Fibroblast of skin of scalp (primary cell): ENCODE data around the gene TMEM269. TPM values are rescaled to one million over a fixed set of nuclear protein-coding genes. Genes with fewer than 3 reads are reported as not detected.

ENCODE experiments used
- DNase-seq: peaks from one replicate; pipeline ENCODE4 v3.0.0-alpha.2; 2013
- polyA plus RNA-seq, 2 experiments: library from polyadenylated mRNA; unstranded; fragments of 120-200 nt; gene quantifications; one replicate each; pipeline ENCODE4 v1.2.1, GENCODE V29; 2013; ENCODE audit not compliant: insufficient read length in 2 of 2

Gene TMEM269
- polyA plus RNA-seq (2013, experiment 1 of 2; ENCODE audit: insufficient read length): 0.20 TPM
- polyA plus RNA-seq (2013, experiment 2 of 2; ENCODE audit: insufficient read length): 0.33 TPM

DNA sequence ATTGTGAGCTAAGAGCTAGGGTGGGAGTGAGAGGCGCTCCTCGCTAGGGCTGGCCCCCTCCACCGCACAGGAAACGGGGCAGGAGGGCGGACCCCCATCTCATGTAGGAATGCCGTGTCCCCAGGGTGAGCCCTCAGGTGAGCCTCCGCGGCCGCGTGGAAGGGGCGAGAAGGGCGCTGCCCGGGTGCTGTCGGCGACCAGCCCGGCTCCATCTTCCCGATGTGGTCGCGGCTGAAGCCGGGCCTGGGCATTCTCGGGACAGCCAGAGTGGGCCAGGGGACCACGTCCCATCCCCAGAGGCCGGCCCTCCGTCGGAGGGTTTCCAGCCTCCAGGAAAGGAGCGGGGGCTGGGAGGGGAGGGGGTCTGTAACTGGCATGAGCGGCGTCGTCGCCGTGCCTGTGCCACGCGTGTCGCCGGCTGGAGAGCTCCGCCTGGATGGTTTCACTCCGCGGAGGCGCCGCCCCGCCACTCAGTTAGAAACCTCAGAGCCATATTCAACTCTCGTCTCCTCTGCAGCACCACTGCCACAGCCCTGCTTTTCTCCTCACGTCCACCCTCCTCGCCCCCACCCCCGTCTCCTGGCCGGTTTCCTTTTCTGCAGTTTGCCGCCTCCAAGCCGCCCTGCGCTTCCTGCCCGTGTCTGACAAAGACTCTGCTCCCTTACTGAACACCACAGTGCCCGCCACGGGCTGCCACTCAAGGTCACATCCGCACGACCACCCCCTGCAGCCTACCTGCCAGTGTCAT, at the start of gene TMEM269:
Gene TMEM269, plus strand, starts transcription at position 46 of the 748 bp plus-strand sequence. CDS start 4,903 bp downstream, outside the sequence.
- peak; percentile 8 for DNase-seq

- DNase-seq: no peak
Observed at GRCh38 chr1:42735056-42735455, 49.7 kb upstream of the TMEM269 start.

GRCh38 chr1:42735477-42736105, 49.2 kb upstream of the TMEM269 start:
- no peak for DNase-seq

DNA sequence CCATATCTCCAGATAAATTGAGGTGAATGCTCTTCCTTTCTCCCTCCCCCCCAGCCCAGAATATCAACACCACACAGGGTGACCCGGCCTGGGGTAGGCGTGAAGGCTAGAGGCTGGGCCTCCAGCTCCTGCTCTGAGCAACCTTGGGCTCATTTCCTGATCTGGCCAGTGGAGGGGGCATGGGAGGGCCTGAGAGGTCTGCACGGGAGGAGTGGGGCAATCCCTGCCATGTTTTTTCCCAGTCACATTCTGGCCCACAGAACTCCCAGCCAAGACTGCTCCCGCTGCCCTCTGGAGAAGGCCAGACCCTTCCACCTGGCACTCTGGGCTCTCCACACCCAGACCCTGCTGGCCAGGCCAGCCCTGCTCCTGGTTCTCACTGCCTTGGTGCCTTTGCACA, 48.6 kb upstream of the TMEM269 start:
- peak; percentile 17 for DNase-seq

DNA sequence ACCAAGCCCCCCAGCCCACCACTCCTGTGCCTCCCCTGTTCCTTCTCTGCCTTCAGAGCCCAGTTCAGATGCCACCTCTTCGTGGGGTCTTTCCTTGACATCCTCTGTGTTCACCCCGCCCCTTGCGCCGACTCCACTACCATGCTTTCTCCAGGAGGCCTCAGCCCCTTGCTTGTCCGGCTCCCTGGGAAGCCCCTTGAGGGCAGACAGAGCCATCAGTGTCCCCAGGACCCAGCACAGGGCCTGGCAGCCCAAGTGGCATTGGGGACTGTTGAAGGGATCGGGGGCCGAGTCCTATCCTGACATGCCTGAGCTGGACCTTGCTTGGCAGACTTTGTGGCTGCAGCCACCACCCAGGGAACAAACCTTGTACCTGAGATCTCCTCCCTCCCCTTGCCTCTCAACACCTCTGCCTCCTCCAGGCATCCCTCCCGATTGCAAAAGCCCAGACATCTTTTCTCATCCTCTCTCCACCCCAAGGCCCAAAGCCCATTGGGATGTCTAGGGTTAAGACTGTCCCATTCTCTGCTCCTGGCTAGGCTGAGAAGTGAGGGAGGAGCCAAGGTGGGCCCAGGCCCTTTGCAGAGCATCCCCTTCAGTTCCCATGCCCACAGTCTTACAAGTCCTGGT, 48.1 kb upstream of the TMEM269 start:
- no peak for DNase-seq

GRCh38 chr1:42737257-42737656, 47.5 kb upstream of the TMEM269 start:
- no peak for DNase-seq

DNA sequence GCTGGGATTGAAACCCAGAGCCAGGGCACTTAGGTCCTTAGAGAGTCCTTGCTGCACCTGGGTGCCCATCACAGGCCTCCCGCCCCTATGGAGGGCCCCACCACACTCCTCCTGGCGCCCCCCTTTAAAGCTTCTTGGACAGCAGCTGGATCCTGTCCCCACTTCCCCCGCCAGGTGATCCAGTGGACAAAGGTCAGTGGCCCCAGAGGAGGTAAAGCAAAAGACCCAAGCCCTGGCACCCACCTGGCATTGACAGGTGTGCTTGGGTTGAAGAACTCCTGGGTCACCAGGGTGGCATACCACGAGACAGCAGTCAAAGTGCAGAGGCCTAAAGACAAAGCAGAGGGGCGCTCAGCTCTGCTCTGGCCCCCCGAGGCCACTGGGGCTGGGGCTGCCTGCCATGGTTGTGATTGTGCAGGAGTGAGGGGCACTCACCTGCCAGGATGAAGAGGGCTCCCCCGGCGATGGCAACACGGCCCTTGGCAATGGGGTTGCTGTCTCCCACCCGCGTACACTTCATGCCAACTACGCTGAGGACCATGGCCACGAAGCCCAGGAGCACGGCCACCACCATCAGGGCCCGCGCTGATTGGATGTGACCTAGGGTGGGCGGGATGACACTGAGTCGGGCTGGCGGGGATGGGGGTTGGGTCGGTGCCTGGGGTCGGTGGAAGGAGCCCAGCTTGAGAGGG, 46.7 kb upstream of the TMEM269 start:
- DNase-seq: no peak

DNA sequence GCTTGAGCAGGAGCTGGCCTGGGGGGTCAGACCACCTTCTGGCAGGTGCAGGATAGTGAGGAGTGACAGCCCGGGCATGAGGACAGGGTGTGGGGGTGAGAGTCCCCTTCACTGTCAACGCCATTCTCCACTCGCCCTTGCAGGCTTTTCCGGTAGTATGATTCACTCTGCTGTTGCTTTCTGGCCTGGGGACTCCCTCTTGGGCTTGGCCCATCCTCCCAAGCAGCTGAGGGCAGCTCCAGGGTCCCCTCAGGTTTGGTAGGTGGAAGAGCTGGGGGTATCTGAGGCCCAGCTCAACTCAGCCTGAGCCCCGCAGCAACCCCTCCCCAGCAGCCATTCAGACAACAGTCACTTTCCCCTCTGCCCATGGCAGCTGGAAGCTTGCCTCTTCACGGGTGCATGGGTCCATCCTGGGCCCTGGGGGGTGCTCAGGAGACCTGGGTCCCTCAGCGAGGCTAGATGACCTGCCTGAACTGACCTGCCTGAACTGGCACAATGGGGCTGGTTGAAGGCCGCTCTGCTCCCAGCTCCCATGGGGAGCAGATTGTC, 46.0 kb upstream of the TMEM269 start:
- no peak for DNase-seq

- no peak for DNase-seq
Observed at GRCh38 chr1:42739753-42740700, 44.8 kb upstream of the TMEM269 start, which contains the start of gene CLDN19. Gene CLDN19 (minus strand): TSS chr1:42740236. CDS start chr1:42740063, 173 bp downstream.

DNA sequence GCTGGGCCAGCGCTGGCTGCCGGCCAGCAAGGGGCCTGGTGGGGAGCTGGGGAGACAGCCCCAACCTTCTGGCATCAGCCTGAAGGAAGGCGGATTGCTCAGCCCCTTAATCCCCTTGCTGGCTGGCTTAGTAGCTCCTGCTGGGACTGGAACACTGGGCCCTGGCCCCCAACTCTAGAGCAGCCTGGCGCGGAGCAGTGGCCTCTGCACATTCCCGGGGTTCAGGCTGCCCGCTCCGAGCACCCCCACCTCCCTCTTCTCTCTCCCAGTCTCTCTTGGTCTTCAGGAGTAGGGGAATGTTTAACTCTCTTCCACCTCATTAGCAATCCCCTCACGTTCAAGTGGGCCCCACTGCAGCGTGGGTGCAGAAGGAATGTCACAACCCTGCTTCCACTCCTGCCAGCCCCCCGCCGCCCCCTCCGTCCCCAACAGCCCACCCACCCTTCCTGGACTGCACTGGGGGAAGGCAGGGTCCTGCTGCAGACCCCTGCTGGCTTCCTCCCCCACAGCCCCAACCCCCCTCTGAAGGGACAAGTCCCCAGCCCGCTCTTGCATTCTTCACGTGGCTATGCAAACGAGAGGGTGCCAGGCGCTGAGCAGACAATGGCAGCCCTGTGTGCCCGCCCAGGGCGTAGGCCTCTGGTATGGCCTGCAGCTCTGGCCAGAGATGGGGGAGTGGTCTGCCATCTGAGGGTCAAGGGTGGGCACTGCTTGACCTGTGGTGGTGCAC, 43.8 kb upstream of the TMEM269 start:
- no peak for DNase-seq

GRCh38 chr1:42741706-42742105, 43.1 kb upstream of the TMEM269 start:
- DNase-seq: no peak

- DNase-seq: no peak
Observed at GRCh38 chr1:42742141-42742540, 42.6 kb upstream of the TMEM269 start.

DNA sequence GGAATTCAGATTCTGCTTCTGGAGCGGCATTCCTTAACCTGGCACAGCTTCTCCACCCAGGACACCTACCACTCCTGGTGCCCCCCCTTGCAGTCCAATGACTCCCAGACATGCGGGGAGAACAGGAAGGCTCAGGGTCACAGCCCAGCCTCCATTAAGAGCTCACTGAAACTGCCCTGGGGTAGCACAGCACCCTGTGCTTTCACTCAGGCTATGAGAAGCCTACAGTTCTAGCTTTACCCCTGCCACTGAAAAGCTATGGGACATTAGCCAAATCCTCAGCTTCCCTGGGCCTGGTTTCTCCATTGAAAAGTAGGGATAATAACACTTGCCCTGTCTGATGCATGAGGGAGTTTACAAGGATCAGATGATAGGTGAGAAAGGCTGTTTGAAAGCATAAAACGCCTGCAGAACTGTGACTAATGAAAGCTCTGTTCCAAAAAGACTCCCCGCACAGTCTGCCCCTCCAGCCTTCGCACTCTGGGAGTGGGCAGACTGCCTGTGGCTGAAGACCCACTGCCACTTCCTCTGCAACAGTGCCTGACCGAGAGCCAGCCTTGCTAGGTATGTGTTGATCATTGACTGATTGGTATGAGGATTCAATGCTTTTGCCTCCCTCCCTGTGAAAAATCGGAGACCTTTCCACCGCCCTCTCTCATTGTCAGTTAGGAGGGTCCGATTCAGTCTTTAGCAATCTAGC, 42.0 kb upstream of the TMEM269 start:
- no peak for DNase-seq

- no peak for DNase-seq
Observed at GRCh38 chr1:42743317-42744147, 41.3 kb upstream of the TMEM269 start.

GRCh38 chr1:42744148-42744413, 40.7 kb upstream of the TMEM269 start:
- no peak for DNase-seq

- no peak for DNase-seq
Observed at GRCh38 chr1:42745851-42746250, 38.9 kb upstream of the TMEM269 start.

DNA sequence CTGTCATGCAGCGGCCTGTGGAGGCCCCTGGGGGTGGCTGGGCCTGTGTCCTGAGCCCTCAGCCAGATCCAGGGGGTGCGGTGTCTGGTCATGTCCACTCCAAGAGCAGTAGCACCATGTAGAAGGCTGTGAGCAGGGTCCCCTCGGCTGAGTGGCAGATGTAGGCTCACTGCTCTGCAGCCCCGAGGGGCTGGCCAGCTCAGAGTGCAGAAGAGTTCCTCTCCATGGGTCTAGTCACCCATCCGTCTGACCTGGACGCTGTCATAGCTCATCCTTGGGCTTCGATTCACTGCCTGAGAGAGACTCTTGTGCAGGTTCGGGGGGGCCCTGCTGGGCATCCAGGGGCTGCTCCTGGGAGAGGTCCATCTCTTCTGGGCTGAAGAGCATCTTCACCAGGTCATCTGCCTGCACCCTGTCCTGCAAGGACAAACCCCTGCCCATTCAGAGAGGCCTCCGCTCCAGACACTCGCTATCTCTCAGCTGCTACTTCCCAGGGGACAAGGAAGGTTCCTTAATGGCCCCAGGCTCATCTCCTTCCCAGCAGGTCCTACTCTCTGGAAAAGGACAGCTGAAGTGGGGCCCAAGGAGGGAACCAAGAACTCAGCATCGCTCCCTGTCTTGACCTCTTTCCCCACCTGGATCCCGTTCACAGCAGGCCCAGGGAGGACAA, 38.2 kb upstream of the TMEM269 start:
- no peak for DNase-seq

GRCh38 chr1:42747125-42747524, 37.7 kb upstream of the TMEM269 start:
- no peak for DNase-seq

GRCh38 chr1:42748021-42748420, 36.8 kb upstream of the TMEM269 start:
- no peak for DNase-seq
